ENCODE data around the gene EIF4G1.

Gene EIF4G1

GRCh38 chr3:184352897-184353545, 38.6 kb downstream of the EIF4G1 start:
- Mint-ChIP-seq H3K9me3 (no peaks in the 10 kb centered on the region), H3K27ac (no peak overlapping the region), H3K4me3 (no peak overlapping the region), H3K4me1 (ENCODE audit: low read depth in 2 of 2) (peaks cover 0 to 3% of the 10 kb centered on the region in 2 donors), H3K27me3 (no peaks in the 10 kb centered on the region), H3K36me3 (ENCODE audit: insufficient read depth) (peaks cover 2% of the 10 kb centered on the region)
- no peak for ATAC-seq (replicated peaks)
- DNase-seq, result no peak

DNA sequence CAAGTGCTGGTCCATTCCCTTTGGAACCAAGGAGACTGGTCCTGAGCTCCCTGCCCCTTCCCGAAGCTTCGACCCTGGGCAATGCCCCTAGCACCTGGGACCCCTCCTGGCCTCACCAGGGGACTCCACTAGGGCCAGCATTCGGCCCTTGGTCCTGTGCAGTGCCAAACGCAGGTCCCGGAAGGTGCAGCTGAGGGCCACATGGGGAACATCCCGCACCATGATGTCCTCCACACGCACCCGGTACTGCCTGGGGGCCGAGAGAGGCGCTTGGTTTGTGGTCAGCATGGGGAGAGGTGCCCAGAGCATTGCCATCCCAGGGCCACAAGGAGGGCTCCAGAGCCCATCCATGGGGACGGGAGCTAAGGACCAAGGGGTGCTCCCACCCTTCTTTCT, 39.1 kb downstream of the EIF4G1 start:
- H3K9me3 Mint-ChIP-seq, result no peaks in the 10 kb centered on the region
- ATAC-seq (replicated peaks) (no peak), DNase-seq (no peak)

DNA sequence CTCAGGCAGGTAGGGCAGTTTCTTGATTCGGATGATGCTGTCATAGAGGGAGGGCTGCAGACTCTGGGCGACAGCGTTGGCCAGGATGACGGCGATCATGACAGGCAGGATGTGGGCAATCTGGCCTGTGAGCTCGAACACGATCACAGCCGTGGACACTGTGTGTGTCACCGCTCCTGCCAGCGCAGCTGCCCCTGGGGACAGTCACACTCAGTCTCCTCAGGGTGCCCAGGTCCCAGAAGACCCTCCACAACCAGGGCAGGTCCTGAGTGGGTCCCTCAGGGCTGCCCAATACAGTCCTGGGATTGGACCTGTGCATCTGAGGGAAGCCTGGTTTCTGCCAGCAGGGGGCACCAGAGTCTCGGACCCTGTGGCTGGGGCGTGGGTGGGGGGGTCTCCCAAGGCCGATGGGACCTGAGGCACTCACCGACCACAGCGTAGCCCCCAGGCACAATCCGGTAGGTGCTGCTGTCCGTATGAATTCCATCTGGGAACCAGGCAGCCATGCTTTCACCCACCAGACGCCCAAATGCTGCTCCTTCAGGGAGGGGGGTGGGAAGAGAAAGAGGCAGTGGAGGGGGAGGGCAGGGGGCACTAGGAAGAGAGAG, 39.8 kb downstream of the EIF4G1 start:
- Mint-ChIP-seq H3K9me3 (no peaks in the 10 kb centered on the region), H3K4me3 (peak overlapping the region; percentile 22 to 25), H3K27ac (no peak overlapping the region), H3K36me3 (ENCODE audit: insufficient read depth) (peaks cover 5% of the 10 kb centered on the region), H3K27me3 (no peaks in the 10 kb centered on the region), H3K4me1 (ENCODE audit: low read depth in 2 of 2) (peaks cover 0 to 3% of the 10 kb centered on the region in 2 donors)
- peak; percentile 48 to 59 (median 51) for DNase-seq
- peak; percentile 78 for ATAC-seq (replicated peaks)

More for the DNA sequence above, 39.1 kb downstream of the EIF4G1 start:
- no peak overlapping the region for H3K27ac Mint-ChIP-seq
- peaks cover 2% of the 10 kb centered on the region for H3K36me3 Mint-ChIP-seq (ENCODE audit: insufficient read depth)
- H3K27me3 Mint-ChIP-seq, result no peaks in the 10 kb centered on the region
- H3K4me1 Mint-ChIP-seq (ENCODE audit: low read depth in 2 of 2), result peaks cover 0 to 3% of the 10 kb centered on the region in 2 donors
- H3K4me3 Mint-ChIP-seq, result peak overlapping the region; percentile 22 to 25

DNA sequence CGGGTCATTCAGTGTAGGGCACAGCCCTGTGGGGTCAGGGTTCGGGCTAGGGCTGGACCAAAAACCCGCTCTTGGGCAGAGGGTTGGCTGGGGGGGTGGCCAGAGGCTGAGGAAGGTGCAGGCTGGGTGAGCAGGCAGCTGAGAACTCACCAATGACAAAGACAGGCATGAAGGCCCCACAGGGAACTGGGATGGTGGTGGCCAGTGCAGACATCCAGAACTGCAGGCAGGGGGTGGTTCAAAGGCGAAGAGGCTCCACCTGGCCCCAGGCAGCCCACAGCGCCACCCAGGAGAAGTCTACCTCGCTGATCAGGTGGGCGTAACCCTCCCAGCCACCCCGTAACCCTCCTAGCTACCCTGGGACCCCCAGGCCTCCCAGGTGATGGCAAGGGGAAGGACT, 40.3 kb downstream of the EIF4G1 start:
- Mint-ChIP-seq H3K27ac (no peak overlapping the region), H3K9me3 (no peaks in the 10 kb centered on the region), H3K36me3 (ENCODE audit: insufficient read depth) (peaks cover 5% of the 10 kb centered on the region), H3K4me1 (ENCODE audit: low read depth in 2 of 2) (peaks cover 0 to 3% of the 10 kb centered on the region in 2 donors), H3K4me3 (no peak overlapping the region), H3K27me3 (no peaks in the 10 kb centered on the region)
- no peak for DNase-seq
- ATAC-seq (replicated peaks), result no peak

GRCh38 chr3:184355261-184356040, 41.0 kb downstream of the EIF4G1 start:
- Mint-ChIP-seq H3K4me1 (ENCODE audit: low read depth in 2 of 2) (peaks cover 0 to 5% of the 10 kb centered on the region in 2 donors), H3K27me3 (no peaks in the 10 kb centered on the region), H3K27ac (no peak overlapping the region), H3K9me3 (no peaks in the 10 kb centered on the region), H3K4me3 (no peak overlapping the region), H3K36me3 (ENCODE audit: insufficient read depth) (peaks cover 5% of the 10 kb centered on the region)
- ATAC-seq (replicated peaks), result no peak
- no peak for DNase-seq

- Mint-ChIP-seq H3K4me3 (no peak overlapping the region), H3K4me1 (ENCODE audit: low read depth in 2 of 2) (peaks cover 8 to 9% of the 10 kb centered on the region in 2 donors), H3K27me3 (no peaks in the 10 kb centered on the region), H3K36me3 (ENCODE audit: insufficient read depth) (peaks cover 9% of the 10 kb centered on the region), H3K27ac (no peak overlapping the region), H3K9me3 (no peaks in the 10 kb centered on the region)
- DNase-seq, result no peak
- no peak for ATAC-seq (replicated peaks)
Measured at GRCh38 chr3:184357248-184358123, 43.1 kb downstream of the EIF4G1 start.

DNA sequence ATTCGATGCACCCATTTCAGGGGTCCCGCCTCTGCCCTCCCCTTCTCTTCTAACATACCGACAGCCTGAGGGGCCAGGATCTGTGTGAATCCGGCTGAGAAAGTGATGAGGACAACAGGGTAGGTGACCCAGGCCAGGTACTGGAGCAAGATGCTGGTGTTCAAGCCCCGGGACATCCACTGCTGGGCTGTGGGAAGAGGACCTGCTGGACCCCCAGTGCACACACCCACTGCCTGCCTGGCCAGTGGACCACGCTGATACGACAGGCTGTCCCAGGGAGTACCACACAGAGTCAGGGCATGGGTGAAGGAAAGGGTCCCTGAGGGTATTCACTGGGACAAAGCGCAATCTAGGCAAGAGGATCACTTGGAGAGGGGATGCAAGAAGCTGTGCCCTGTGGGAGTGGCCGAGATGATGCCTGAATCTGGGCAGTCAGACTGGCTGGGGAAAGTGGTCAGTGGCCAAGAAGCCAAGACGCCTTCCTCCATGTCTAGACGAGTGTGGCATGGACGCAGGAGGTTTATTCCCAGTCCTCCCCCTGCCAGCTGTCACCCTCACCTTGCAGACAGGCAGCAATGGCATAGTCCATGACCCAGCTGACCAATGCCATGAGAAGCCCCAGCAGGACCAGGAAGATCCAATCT, 43.8 kb downstream of the EIF4G1 start:
- Mint-ChIP-seq H3K27me3 (no peaks in the 10 kb centered on the region), H3K27ac (no peak overlapping the region), H3K9me3 (no peaks in the 10 kb centered on the region), H3K4me3 (no peak overlapping the region), H3K4me1 (ENCODE audit: low read depth in 2 of 2) (peaks cover 9 to 10% of the 10 kb centered on the region in 2 donors), H3K36me3 (ENCODE audit: insufficient read depth) (peaks cover 14% of the 10 kb centered on the region)
- DNase-seq, result no peak
- no peak for ATAC-seq (replicated peaks)

GRCh38 chr3:184358921-184359350, 44.5 kb downstream of the EIF4G1 start:
- Mint-ChIP-seq H3K27ac (no peak overlapping the region), H3K27me3 (no peaks in the 10 kb centered on the region), H3K36me3 (ENCODE audit: insufficient read depth) (peaks cover 21% of the 10 kb centered on the region), H3K4me3 (peak overlapping the region in 1 of 2 donors; percentile 22), H3K9me3 (no peaks in the 10 kb centered on the region), H3K4me1 (ENCODE audit: low read depth in 2 of 2) (peaks cover 9 to 13% of the 10 kb centered on the region in 2 donors)
- ATAC-seq (replicated peaks) (no peak), DNase-seq (no peak)

DNA sequence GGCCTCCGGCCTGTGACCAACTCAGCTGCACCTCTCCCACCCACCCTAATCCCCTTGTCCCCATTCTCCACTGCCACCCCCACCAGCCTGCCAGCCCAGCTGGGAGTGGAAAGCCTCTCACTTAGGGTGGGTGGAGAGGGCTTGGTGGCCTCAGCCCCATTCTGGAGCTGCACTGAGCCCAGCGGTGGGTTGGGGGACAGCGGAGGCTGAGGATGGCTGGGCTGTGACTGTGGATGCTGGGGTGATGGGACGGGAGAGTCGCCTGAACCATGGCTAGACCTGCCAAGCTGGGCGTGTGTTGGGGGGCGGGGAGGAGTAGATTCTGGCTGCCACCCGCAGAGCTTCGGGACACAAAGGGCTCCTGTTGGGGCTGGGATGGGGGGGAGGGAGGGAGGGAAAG, 45.2 kb downstream of the EIF4G1 start:
- Mint-ChIP-seq H3K27ac (no peak overlapping the region), H3K9me3 (no peaks in the 10 kb centered on the region)

DNA sequence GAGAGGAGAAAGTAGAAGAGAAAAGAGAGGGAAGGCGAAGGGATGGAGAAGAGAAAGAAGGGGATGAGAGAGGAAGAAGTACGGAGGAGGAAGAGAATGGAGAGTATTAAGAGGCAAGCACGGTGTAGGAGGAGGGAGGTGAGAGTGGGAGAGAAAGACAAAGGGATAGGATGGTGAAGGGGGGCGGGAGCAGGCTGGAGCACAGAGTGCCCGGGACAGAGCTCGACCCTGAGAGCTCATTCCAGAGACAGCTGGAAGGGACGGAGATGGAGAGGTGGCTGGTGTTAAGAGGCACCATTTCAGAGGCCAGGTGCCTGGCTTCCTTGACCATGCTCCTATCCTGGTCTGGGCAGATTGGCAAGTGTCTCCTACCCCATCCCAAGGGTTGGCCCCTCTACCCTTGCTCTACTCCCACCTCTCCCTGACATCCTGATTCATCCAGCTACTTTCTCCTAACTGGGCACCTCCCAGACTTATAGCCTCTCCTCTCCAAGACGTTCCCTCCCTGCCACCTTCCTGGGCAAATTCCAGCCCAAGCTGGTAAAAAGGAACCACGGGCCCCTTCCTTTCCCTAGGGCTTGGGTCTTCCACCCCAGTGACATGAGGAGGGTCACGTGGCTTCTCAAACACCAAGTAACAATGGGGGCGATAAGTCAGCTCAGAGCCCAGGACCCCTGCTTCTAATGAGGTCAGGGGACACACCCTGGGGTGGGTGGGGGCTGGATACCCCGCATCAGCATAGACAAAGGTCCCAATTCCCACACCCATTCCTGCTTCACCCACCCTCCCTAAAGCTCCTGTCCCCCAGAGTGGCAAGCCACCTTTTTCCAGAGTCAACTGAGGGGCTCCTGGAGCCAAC, 45.9 kb downstream of the EIF4G1 start:
- Mint-ChIP-seq H3K27me3 (no peaks in the 10 kb centered on the region), H3K4me1 (ENCODE audit: low read depth in 2 of 2) (peaks cover 18 to 19% of the 10 kb centered on the region in 2 donors), H3K27ac (no peak overlapping the region), H3K36me3 (ENCODE audit: insufficient read depth) (peaks cover 30% of the 10 kb centered on the region), H3K9me3 (no peaks in the 10 kb centered on the region), H3K4me3 (peak overlapping the region; percentile 71 to 79)
- ATAC-seq (replicated peaks) (no peak), DNase-seq (no peak)

More for the DNA sequence above, 45.2 kb downstream of the EIF4G1 start:
- Mint-ChIP-seq H3K36me3 (ENCODE audit: insufficient read depth) (peaks cover 23% of the 10 kb centered on the region), H3K4me3 (peak overlapping the region; percentile 71 to 79), H3K27me3 (no peaks in the 10 kb centered on the region), H3K4me1 (ENCODE audit: low read depth in 2 of 2) (peaks cover 13 to 17% of the 10 kb centered on the region in 2 donors)
- ATAC-seq (replicated peaks) (no peak), DNase-seq (no peak)

- H3K9me3 Mint-ChIP-seq, result no peaks in the 10 kb centered on the region
- H3K27ac Mint-ChIP-seq, result no peak overlapping the region
- no peaks in the 10 kb centered on the region for H3K27me3 Mint-ChIP-seq
- peaks cover 36% of the 10 kb centered on the region for H3K36me3 Mint-ChIP-seq (ENCODE audit: insufficient read depth)
- peak overlapping the region; percentile 71 to 79 for H3K4me3 Mint-ChIP-seq
- DNase-seq (no peak), ATAC-seq (replicated peaks) (no peak)
- peaks cover 19 to 20% of the 10 kb centered on the region in 2 donors for H3K4me1 Mint-ChIP-seq (ENCODE audit: low read depth in 2 of 2)
Measured at GRCh38 chr3:184360929-184361531, 46.6 kb downstream of the EIF4G1 start.

All from effector memory CD8-positive, alpha-beta T cell (primary cell).